GM10847 (cell line): ENCODE measurements around the gene TMEM150C.

ENCODE experiments used
- POLR2A ChIP-seq: IDR thresholded peaks from 2 replicates; pipeline ENCODE4 v1.6.1; 2011; ENCODE audit not compliant: insufficient read length; ENCODE audit errors: extremely low read depth

TMEM150C gene

GRCh38 chr4:82467471-82467870, 94.3 kb downstream of the TMEM150C start:
- TF ChIP-seq POLR2A = no peak

GRCh38 chr4:82463221-82463620, 98.6 kb downstream of the TMEM150C start:
- TF ChIP-seq POLR2A = no peak

- no peak for TF ChIP-seq POLR2A
These were observed 99.4 kb downstream of the TMEM150C start for GRCh38 chr4:82462415-82462831.

- no peak for TF ChIP-seq POLR2A
These were observed 100.1 kb downstream of the TMEM150C start for GRCh38 chr4:82461710-82462109.

GRCh38 chr4:82458729-82459128, 103.1 kb downstream of the TMEM150C start:
- no peak for TF ChIP-seq POLR2A

GRCh38 chr4:82457266-82457665, 104.5 kb downstream of the TMEM150C start:
- TF ChIP-seq POLR2A = no peak

- TF ChIP-seq POLR2A = no peak
These were observed 109.8 kb downstream of the TMEM150C start for GRCh38 chr4:82452026-82452425.

- TF ChIP-seq POLR2A = no peak
These were observed 110.6 kb downstream of the TMEM150C start for GRCh38 chr4:82450966-82451755.

- TF ChIP-seq POLR2A = no peak
These were observed 113.9 kb downstream of the TMEM150C start for GRCh38 chr4:82447886-82448285.

GRCh38 chr4:82439088-82439487, 122.7 kb downstream of the TMEM150C start:
- no peak for TF ChIP-seq POLR2A

- TF ChIP-seq POLR2A = no peak
These were observed 124.3 kb downstream of the TMEM150C start for GRCh38 chr4:82437285-82438005.

GRCh38 chr4:82436780-82437179, 125.0 kb downstream of the TMEM150C start:
- TF ChIP-seq POLR2A = no peak

- no peak for TF ChIP-seq POLR2A
These were observed 125.7 kb downstream of the TMEM150C start for GRCh38 chr4:82436130-82436529.

GRCh38 chr4:82434949-82435348, 126.8 kb downstream of the TMEM150C start:
- TF ChIP-seq POLR2A = no peak

GRCh38 chr4:82433791-82434190, 128.0 kb downstream of the TMEM150C start:
- no peak for TF ChIP-seq POLR2A
